ENCODE data around the gene RNF166.
"Not testable (repeated sequence)": the region's sequence is repeated elsewhere in the genome, so short reads cannot be mapped to it uniquely, and the experiment has no call there.

Gene RNF166

GRCh38 chr16:88680554-88681083, 25.6 kb downstream of the RNF166 start:
- in situ Hi-C loops (cut with MboI; ENCODE audit: low sequenced_read_pairs), result no loop called here

- in situ Hi-C loops (cut with MboI; ENCODE audit: low sequenced_read_pairs), result no loop called here
Observed at GRCh38 chr16:88678224-88678979, 27.8 kb downstream of the RNF166 start.

DNA sequence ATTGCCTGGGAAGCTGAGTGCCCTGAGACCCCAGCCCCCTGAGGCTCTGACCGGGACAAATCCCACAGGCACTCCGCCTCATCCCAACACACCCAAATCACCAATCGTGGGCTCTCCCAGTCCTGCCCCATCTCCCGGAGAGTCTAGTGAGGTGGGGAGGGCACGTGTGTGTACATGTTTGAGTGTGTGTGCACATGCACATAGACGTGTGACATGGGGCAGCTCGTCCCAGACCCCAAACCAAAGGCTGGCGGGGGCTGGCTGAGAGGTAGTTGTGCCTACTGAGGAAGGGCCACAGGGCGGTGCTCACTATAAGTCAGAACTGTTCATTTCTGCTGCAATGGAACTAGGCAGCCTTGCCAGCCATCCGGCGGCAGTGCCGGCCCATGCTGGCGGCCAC, 28.5 kb downstream of the RNF166 start:
- in situ Hi-C loops (cut with MboI; ENCODE audit: low sequenced_read_pairs), result no loop called here

DNA sequence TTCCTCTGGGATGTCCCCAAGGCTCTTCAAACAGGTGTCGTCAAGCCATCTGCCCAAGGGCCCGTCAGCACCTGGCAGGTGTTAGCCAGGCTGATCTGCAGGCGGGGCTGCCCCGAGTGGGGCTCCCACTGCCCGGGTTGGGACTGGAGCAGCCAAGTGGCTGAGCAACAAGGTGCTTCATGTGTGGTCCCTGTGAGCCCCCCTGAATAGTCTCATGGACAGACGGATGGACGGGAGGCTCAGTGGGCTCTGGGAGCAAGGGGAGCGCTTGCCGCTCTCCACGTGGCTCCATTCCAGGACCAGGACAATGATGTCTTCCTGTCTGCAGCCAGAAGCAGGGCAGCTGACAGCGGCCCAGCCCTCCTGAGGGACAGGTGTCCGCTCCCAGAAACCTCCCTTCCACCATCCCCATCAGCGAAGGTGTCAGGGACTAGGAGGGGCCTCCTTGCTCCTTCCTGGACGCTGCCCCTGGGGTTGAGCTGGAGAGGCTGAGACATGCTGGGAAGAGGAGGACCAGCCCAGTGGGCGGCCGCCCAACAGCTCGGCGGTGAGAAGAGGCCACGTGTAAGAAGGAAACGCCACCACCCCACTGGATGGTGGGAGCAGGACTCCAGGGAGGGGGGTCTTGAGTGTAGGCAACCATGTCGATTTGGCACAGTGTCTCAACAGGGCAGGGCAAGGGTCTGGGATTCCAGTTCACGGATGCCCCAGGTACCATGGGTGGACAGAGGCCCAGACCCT, 29.5 kb downstream of the RNF166 start:
- in situ Hi-C loops (cut with MboI; ENCODE audit: low sequenced_read_pairs), result no loop called here

DNA sequence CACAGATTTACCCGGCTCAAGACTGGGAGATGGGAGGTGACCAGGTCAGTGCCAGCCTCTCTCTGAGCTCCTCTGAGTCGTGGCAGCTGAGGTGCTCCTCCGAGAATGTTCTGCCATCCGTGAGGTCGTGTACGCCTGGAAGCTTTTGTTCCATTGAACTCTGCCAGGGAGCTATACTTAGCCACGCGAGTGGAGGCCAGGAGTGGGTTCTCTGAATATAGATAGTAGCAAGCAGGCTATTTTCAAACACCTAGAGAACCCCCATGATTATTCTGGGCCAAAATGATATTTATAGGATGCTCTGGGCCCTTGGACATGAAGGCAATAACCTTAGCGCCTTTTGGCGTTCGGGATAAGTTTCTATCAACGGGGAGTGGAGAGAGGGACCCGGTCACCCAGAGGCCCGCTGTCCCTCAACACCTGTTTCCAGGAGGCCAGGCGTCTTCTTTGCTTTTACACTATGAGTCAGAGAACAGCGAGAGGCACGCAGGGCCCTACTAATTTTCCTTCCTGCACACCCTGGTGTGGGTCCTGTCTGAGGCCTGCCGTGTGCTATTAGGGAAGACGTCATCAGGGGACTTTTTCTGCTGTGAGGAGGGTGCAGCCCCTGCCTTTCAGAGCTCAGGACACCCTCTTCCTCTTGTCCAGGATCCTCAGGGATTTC, 32.4 kb downstream of the RNF166 start:
- in situ Hi-C loops (cut with MboI; ENCODE audit: low sequenced_read_pairs), result no loop called here

DNA sequence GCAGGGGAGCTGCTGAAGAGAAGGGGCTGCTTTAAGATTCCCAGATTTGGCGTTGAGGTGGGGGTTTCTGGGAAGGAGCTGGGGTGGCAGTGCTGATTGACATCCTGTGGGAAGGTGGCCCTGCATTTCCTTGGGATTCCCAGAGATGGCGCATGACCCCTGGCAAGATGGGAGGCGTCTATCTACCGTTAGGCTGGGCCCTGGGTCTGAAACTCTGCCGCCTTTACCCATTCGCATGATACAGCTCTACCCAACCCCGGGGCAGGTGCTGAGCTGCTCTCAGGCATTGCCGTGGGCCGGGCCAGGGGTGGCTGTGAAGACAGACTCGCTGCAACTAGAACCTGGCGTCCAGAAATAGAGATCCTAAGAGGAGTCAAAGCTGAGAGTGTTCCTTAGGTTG, 33.4 kb downstream of the RNF166 start:
- in situ Hi-C loops (cut with MboI; ENCODE audit: low sequenced_read_pairs), result no loop called here

- in situ Hi-C loops (cut with MboI; ENCODE audit: low sequenced_read_pairs), result no loop called here
Observed at GRCh38 chr16:88671806-88672205, 34.4 kb downstream of the RNF166 start.

GRCh38 chr16:88669980-88670379, 36.2 kb downstream of the RNF166 start:
- in situ Hi-C loops (cut with MboI; ENCODE audit: low sequenced_read_pairs), result no loop called here

DNA sequence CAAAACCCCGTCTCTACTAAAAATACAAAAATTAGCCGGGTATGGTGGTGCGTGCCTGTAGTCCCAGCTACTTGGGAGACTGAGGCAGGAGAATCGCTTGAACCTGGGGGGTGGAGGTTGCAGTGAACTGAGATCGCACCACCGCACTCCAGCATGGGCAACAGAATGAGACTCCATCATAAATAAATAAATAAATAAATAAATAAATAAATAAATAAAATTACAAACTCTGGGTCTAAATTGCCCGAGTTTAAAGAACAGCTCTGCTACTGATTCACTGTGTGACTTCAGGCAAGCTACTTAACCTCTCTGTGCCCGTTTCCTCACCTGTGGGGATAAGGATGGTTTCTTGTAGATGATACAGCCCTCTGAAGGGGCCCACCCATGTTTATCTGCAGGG, 36.7 kb downstream of the RNF166 start:
- in situ Hi-C loops (cut with MboI; ENCODE audit: low sequenced_read_pairs), result not testable (repeated sequence)

DNA sequence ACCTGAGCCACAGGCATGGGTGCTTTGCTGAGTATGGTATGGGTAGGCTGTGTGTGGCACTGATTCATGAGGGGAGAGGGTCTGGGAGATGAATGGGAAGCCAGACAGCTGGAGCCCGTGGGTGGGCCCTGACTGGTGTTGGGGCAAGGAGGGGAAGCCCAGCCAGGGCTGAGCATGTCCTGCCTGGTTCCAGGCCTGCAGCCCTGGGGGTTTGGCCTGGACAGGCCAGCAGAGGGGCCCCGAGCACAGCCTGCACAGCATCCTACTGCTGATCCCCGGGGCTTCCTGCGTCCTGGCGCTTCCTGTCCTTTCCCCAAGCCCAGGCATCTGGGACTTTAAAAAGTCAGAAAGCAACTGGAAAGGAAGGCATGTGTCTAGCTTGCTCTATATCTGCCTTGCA, 38.7 kb downstream of the RNF166 start:
- in situ Hi-C loops (cut with MboI; ENCODE audit: low sequenced_read_pairs), result no loop called here

DNA sequence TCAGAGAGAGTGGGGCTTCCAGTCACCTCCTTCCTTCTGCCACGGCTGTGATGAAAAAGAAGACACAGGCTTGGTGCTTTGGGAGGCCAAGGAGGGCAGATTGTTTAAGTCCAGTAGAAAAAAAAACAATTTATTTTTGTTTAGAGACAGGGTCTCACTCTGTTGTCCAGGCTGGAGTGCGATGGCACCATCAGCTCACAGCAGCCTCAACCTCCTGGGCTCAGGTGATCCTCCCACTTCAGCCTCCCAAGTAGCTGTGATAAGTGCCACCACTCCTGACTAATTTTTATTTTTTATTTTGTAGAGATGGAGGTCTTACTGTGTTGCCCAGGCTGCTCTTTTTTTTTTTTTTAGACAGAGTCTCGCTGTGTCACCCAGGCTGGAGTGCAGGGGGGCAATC, 40.6 kb downstream of the RNF166 start:
- in situ Hi-C loops (cut with MboI; ENCODE audit: low sequenced_read_pairs), result no loop called here

GRCh38 chr16:88665148-88665547, 41.1 kb downstream of the RNF166 start:
- in situ Hi-C loops (cut with MboI; ENCODE audit: low sequenced_read_pairs), result no loop called here

- in situ Hi-C loops (cut with MboI; ENCODE audit: low sequenced_read_pairs), result no loop called here
Observed at GRCh38 chr16:88662843-88663606, 43.2 kb downstream of the RNF166 start, which contains the start of gene MVD. MVD (minus strand) TSS chr16:88663091; CDS start chr16:88663080, 11 bp downstream.

DNA sequence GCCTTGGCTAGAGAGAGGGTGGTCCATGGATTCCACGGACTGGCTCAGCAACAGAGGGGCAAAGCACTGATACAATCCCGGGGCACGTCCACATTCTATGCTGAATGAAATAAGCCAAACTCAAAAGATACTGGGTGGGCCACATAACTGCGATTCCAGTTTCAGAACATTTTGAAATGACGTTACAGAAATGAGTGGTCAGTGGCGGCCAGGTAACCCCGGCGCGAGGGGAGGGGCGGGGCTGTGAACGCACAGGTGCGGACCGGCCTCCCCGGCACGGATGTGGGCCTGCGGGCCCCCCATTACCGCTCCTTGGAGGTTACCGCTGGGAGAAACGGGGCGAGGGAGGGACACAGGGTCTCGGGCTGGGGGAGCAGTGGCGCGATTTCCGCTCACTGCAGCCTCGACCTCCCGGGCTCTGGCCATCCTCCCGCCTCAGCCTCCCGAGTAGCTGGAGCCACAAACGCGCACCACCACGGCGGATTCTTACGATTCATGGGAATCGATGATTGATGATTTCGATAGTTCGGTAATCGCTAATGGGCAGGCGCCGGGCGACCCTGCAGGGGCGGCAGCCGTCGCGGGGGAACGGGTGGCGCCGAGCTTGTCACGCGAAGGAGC, 43.9 kb downstream of the RNF166 start:
- in situ Hi-C loops (cut with MboI; ENCODE audit: low sequenced_read_pairs), result no loop called here

DNA sequence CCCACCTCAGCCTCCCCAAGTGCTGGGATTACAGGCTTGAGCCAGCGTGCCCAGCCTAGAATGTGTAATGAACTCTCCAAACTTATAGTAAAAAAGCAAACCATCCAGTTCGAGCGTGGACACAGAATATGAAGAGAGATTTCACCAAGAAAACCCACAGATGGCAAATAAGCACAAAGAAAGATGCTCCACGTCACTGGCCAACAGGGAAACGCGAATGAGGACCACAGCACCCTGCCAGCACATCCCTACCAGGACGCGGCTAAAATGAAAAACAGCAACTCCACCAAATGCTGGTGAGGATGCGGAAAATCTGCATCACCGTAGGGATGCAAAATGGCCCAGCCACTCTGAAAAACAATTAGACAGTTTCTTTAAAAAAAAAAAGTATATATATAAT, 44.7 kb downstream of the RNF166 start:
- in situ Hi-C loops (cut with MboI; ENCODE audit: low sequenced_read_pairs), result no loop called here

DNA sequence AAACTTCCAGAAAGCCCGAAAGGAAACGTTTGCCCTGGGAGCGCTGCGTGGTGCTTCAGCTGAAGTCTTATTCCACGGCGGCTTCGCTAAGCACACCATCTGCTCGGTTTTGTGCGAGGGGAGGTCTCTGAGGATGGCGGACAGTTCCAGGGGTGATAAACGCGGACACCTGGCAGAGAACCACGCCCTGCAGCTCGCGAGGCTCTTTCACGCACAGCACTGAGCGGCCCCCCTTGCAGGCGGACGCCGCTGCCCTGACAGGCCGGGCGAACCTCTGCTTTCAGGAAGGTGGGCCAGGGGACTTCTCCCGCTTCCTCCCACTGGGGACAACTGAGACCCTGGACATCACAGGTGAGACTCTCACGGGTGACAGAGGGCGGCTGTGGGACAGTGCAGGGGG, 47.0 kb downstream of the RNF166 start:
- in situ Hi-C loops (cut with MboI; ENCODE audit: low sequenced_read_pairs), result no loop called here

- in situ Hi-C loops (cut with MboI; ENCODE audit: low sequenced_read_pairs), result no loop called here
Observed at GRCh38 chr16:88658714-88659113, 47.5 kb downstream of the RNF166 start.

DNA sequence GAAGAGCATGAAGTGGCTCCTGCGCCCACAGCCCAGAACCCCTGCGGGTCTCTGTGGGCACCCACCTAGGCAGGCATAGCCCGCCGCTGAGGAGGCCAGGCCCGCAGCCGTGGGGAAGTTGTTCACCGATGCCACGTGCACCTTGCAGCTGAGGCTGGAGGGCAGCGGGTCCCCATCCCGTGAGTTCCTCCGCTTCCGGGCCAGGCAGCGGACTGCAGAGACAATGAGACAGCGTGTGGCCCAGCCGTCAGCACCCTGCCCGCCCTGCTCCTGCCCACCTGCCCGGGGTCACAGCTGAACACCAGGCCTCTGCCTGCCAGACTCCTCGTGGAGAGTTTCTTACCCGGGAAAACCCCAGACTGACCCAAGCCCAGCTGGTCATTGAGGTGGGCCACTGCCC, 48.8 kb downstream of the RNF166 start:
- in situ Hi-C loops (cut with MboI; ENCODE audit: low sequenced_read_pairs), result no loop called here

DNA sequence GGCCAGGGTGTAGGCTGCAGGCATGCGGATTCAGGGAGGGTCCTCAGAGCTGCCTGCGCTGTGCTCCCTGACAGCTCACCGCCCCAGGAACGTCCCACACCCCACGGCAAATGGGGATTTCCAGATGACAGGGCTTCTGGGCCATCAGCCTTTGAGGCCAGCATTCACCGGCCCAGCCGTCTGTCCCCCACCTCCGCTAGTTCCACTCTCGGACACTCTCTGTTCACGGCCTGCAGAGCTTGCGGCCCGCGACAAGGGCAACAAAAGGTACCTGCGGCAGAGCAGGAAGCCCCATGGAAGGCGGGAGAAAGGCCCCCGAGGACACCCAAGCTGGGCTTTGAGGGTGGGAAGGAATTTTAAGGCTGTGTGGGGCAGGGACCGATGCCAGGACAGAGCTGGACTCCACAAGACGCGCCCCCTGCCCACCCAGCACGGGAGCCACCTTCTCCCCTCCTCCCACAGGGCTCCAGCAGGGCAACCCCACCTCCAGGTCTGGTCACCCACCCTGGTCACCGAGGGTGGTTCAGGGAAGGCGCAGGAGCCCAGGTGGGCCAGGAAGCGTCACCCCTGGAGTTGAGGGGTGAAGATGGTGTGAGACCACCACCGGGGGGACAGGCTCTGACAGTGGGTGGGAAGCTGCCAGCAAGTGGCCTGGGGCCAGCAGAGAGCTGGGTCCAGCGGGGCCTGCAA, 49.8 kb downstream of the RNF166 start:
- in situ Hi-C loops (cut with MboI; ENCODE audit: low sequenced_read_pairs), result no loop called here

All from HL-60/S4 (cell line).